H1 (cell line): Measurements from ENCODE around the gene AFTPH.

Experiments
- CEBPB ChIP-seq: IDR thresholded peaks from 2 replicates; pipeline ENCODE4 v1.6.1; 2012; ENCODE audit warnings: low read depth, low read length
- CTCF ChIP-seq, 3 experiments: IDR thresholded peaks; 1 replicate in 2 of 3; 2 replicates in 1 of 3; pipeline versions ENCODE4 v1.5.1 to v1.6.1; 2011; ENCODE audit warnings: low read length in 3 of 3, mild to moderate bottlenecking in 3 of 3, inconsistent platforms in 2 of 3, low read depth in 1 of 3, moderate library complexity in 1 of 3; ENCODE audit not compliant: insufficient read depth in 1 of 3; ENCODE audit errors: control extremely low read depth in 1 of 3
- EP300 ChIP-seq, 2 experiments: IDR thresholded peaks; 1 replicate in 1 of 2; 2 replicates in 1 of 2; pipeline ENCODE4 v1.6.1; 2011 to 2012; ENCODE audit warnings: low read depth in 2 of 2, low read length in 2 of 2, mild to moderate bottlenecking in 2 of 2, borderline replicate concordance in 1 of 2, inconsistent platforms in 1 of 2, moderate library complexity in 1 of 2
- EZH2 ChIP-seq: fragments of 200-600 bp; sonication (generic); IDR thresholded peaks from 2 replicates; pipeline ENCODE4 v1.7.1; 2012; ENCODE audit warnings: low read depth, mild to moderate bottlenecking, moderate library complexity, low read length, inconsistent platforms; ENCODE audit not compliant: severe bottlenecking
- GTF2F1 ChIP-seq: IDR thresholded peaks from 2 replicates; pipeline ENCODE4 v1.6.1; 2012; ENCODE audit warnings: low read depth, low read length, improper control_type of control experiment, borderline replicate concordance
- MAFK ChIP-seq: IDR thresholded peaks from 2 replicates; pipeline ENCODE4 v1.6.1; 2012; ENCODE audit warnings: low read depth, mild to moderate bottlenecking, improper control_type of control experiment, low read length
- MAX ChIP-seq: IDR thresholded peaks from 2 replicates; pipeline ENCODE4 v1.6.1; 2012; ENCODE audit warnings: inconsistent platforms
- POLR2A ChIP-seq, 2 experiments: IDR thresholded peaks; 1 replicate in 1 of 2; 2 replicates in 1 of 2; pipeline ENCODE4 v1.6.1; 2011; ENCODE audit warnings: low read depth in 2 of 2, low read length in 2 of 2, mild to moderate bottlenecking in 2 of 2; ENCODE audit errors: control extremely low read depth in 1 of 2
- POLR2AphosphoS5 ChIP-seq: IDR thresholded peaks from 2 replicates; pipeline ENCODE4 v1.6.1; 2011; ENCODE audit warnings: low read depth, low read length
- TAF1 ChIP-seq: IDR thresholded peaks from 2 replicates; pipeline ENCODE4 v1.6.1; 2011; ENCODE audit warnings: mild to moderate bottlenecking, low read depth, low read length
- TBP ChIP-seq: IDR thresholded peaks from 2 replicates; pipeline ENCODE4 v1.6.1; 2011; ENCODE audit warnings: low read depth, low read length, improper control_type of control experiment
- TEAD4 ChIP-seq: IDR thresholded peaks from 2 replicates; pipeline ENCODE4 v1.6.1; 2012; ENCODE audit warnings: low read depth, low read length, inconsistent platforms, mixed read lengths

- no peak for TF ChIP-seq CTCF (IDR thresholded peaks at IDR 0.05; ENCODE audit: control extremely low read depth in 1 of 3, insufficient read depth in 1 of 3, low read depth in 1 of 3, low read length in 3 of 3)
- no peak for TF ChIP-seq MAX
- no peak for TF ChIP-seq TBP
- no peak for TF ChIP-seq POLR2AphosphoS5
- TF ChIP-seq POLR2A (IDR thresholded peaks at IDR 0.05; ENCODE audit: control extremely low read depth in 1 of 2, low read depth in 2 of 2, low read length in 2 of 2): no peak
- no peak for TF ChIP-seq TAF1
- TF ChIP-seq TEAD4: no peak
- no peak for TF ChIP-seq CEBPB
- TF ChIP-seq GTF2F1: no peak
- TF ChIP-seq EP300 (IDR thresholded peaks at IDR 0.05; ENCODE audit: borderline replicate concordance in 1 of 2, low read depth in 2 of 2, low read length in 2 of 2): no peak
- no peak for TF ChIP-seq EZH2
- no peak for TF ChIP-seq MAFK
Observed at GRCh38 chr2:64543008-64543697, 19.0 kb downstream of the AFTPH start.
